Uterus (tissue), 4 donors: ENCODE results near the gene ADGRF5. TPM values are rescaled to one million over a fixed set of nuclear protein-coding genes. Genes with fewer than 3 reads are reported as not detected.
A peak's percentile ranks its signal among the peaks of the same experiment; 100 is the strongest.
"Not testable (repeated sequence)": the region's sequence is repeated elsewhere in the genome, so short reads cannot be mapped to it uniquely, and the experiment has no call there.

Experiments
- DNase-seq, 2 donors: peaks; one replicate each; pipeline ENCODE4 v3.0.0-alpha.2; 2019 to 2020
- H3K27ac ChIP-seq, 2 donors: fragments of 200-600 bp; sonication (generic); 1 replicate in 1 of 2; 2 replicates in 1 of 2; pipeline ENCODE4 v1.5.1; 2016 to 2018
- H3K27me3 ChIP-seq, 2 donors: fragments of 200-600 bp; sonication (generic); one replicate each; pipeline ENCODE4 v1.5.1; 2018 to 2019; ENCODE audit warnings: control low read depth in 1 of 2
- H3K36me3 ChIP-seq, 2 donors: fragments of 200-600 bp; sonication (generic); one replicate each; pipeline ENCODE4 v1.5.1; 2019; ENCODE audit warnings: control low read depth in 1 of 2
- H3K4me1 ChIP-seq, 2 donors: fragments of 200-600 bp; sonication (generic); one replicate each; pipeline ENCODE4 v1.5.1; 2018 to 2019; ENCODE audit warnings: control low read depth in 1 of 2
- H3K4me3 ChIP-seq, 2 donors: fragments of 200-600 bp; sonication (generic); 1 replicate in 1 of 2; 2 replicates in 1 of 2; pipeline ENCODE4 v1.5.1; 2018 to 2019; ENCODE audit warnings: mild to moderate bottlenecking in 1 of 2
- H3K9me3 ChIP-seq, 2 donors: fragments of 200-600 bp; sonication (generic); one replicate each; pipeline ENCODE4 v1.5.1; 2019; ENCODE audit warnings: control low read depth in 1 of 2
- POLR2A ChIP-seq, 2 donors: fragments of 450-650 bp; IDR thresholded peaks; one replicate each; pipeline ENCODE4 v1.6.1; 2016; ENCODE audit warnings: antibody characterized with exemption in 2 of 2, mild to moderate bottlenecking in 1 of 2, moderate library complexity in 1 of 2
- intact Hi-C: fragments of 100-400 bp; cut with DNase I; formaldehyde crosslinking; loops from one replicate; pipeline ENCODE4 v1.15.1; 2023; ENCODE audit warnings: low total_unique reads
- total RNA-seq, 4 donors: library from RNA; depleted of rRNA in 3 of 4; stranded (reverse); fragments of >200 nt in 3 of 4; gene quantifications; one replicate each; pipeline versions ENCODE4 v1.1.0 to v1.2.4, GENCODE V29; 2014 to 2023
- TF ChIP-seq, protein P1 (sequence below), 4 experiments: fragments of 200-600 bp in 2 of 4; fragments of 450-650 bp in 2 of 4; sonication (generic) in 2 of 4; IDR thresholded peaks; one replicate each; pipeline ENCODE4 v1.5.1; 2016 to 2019; ENCODE audit warnings: antibody characterized with exemption in 4 of 4, mild to moderate bottlenecking in 2 of 4, moderate library complexity in 1 of 4
- donor health status: DM: yes; HTN: yes; CAD: no.

ADGRF5 gene
- total RNA-seq, 4 donors from 2014 or later: 21.5 to 51.2 (median 35.9) TPM

DNA sequence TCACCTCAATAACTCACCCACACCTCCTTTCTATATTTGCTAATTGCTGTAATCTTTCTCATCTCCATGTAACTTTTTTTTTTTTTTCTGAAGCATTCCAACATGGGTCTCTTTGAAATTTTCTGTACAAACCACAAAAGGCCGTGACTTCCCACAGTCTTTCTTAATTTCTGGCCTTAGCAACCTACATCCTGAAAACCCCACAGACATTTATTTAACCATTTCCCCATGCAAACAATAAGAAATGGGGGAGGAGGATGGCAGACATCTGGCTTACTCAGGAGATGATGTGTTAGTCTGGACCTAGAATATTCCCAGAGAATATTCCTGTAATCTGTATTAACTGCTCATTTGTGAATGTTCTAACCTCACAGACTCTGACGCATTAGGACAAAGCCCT is 70.9 kb downstream of the ADGRF5 start:
- Histone ChIP-seq H3K9me3 (no peaks in the 10 kb centered on the region), H3K36me3 (no peaks in the 10 kb centered on the region), H3K4me3 (no peak overlapping the region), H3K4me1 (no peaks in the 10 kb centered on the region), H3K27ac (no peak overlapping the region), H3K27me3 (no peaks in the 10 kb centered on the region)
- intact Hi-C loops: no loop called here
- TF ChIP-seq POLR2A (IDR thresholded peaks at IDR 0.05): no peak
- TF ChIP-seq, protein P1, sequence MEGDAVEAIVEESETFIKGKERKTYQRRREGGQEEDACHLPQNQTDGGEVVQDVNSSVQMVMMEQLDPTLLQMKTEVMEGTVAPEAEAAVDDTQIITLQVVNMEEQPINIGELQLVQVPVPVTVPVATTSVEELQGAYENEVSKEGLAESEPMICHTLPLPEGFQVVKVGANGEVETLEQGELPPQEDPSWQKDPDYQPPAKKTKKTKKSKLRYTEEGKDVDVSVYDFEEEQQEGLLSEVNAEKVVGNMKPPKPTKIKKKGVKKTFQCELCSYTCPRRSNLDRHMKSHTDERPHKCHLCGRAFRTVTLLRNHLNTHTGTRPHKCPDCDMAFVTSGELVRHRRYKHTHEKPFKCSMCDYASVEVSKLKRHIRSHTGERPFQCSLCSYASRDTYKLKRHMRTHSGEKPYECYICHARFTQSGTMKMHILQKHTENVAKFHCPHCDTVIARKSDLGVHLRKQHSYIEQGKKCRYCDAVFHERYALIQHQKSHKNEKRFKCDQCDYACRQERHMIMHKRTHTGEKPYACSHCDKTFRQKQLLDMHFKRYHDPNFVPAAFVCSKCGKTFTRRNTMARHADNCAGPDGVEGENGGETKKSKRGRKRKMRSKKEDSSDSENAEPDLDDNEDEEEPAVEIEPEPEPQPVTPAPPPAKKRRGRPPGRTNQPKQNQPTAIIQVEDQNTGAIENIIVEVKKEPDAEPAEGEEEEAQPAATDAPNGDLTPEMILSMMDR (IDR thresholded peaks at IDR 0.05): no peak
- DNase-seq: no peak

DNA sequence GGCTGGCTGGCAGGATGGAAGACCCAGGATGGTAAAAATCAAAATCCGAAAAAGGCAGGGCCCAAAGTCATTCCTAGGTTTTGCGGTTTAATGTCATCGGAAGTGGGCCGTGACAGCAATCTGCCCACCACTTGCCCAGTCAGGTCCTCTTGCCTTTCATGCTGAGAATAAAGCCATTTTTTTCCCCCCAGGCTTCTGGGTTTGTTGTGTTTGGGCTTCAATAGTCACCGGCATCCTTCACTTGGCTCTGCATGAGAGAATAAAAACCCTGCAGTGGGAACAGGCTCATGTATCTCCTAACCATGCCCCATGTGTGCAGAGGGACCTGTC is 72.4 kb downstream of the ADGRF5 start:
- Histone ChIP-seq H3K9me3 (no peaks in the 10 kb centered on the region), H3K36me3 (no peaks in the 10 kb centered on the region), H3K4me3 (no peak overlapping the region), H3K27me3 (no peaks in the 10 kb centered on the region), H3K27ac (no peak overlapping the region), H3K4me1 (no peaks in the 10 kb centered on the region)
- intact Hi-C loops: loop anchor here (10.0 kb wide), 1 partner anchor 145 kb away; no protein-coding TSS in a partner anchor
- no peak for TF ChIP-seq POLR2A (IDR thresholded peaks at IDR 0.05)
- TF ChIP-seq, protein P1 (IDR thresholded peaks at IDR 0.05): no peak
- no peak for DNase-seq

DNA sequence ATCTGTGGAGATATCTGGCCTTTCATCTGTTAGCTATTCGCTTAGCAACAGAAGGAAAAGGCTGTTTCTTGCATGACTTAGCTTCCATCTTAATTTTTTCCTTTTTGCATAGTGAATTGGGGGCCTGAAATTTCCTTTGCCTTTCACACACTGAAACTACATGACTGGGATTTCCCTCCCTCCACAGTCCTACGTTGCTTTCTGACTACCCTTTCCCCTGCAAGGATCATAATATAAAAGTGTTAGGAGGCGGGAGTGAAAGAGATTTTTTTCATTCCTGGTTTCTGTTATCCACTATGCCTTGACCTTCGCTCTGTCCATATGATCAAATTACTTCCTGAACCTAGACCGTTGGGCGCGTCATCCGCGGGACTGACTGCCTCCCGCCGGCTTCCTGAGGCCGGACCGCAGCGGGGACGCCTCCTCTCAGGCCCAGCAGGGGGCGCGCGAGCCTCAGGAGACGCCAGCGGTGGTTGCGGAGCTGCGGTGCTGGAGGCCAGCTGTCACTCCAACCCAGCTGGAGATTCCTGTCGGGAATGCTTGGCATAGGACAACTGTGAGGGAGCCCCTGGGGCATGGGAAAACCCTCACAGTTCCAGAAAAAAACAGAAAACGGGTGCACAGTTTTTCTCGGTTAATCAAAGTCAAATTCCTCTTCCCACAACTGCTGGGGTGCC is 72.9 kb downstream of the ADGRF5 start:
- Histone ChIP-seq H3K9me3 (no peaks in the 10 kb centered on the region), H3K4me1 (no peaks in the 10 kb centered on the region), H3K27ac (no peak overlapping the region), H3K27me3 (no peaks in the 10 kb centered on the region), H3K36me3 (no peaks in the 10 kb centered on the region), H3K4me3 (no peak overlapping the region)
- DNase-seq: peak; percentile 71 to 83
- intact Hi-C loops: loop anchor here (10.0 kb wide), 1 partner anchor 146 kb away; no protein-coding TSS in a partner anchor
- TF ChIP-seq, protein P1 (IDR thresholded peaks at IDR 0.05): peak; percentile 90 to 98 (median 94)
- TF ChIP-seq POLR2A (IDR thresholded peaks at IDR 0.05): no peak

DNA sequence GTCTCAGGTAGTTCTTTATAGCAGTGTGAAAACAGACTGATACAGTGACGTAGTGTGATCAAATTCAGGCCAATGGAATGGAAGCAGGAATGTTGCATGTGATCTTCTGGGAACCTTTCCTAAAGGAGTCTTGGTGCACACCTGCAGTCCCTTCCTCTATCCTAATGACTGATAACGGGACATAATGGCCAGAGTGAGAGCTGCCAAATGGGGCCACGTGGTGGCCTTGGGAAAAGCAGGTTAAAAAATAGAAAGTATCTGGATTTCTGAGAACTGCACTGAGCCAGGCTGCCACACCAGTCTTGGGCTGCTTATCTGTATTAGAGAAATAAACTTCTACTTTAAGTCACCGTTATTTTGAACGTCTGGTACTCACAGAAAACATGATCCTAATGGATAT is 76.6 kb downstream of the ADGRF5 start:
- Histone ChIP-seq H3K27ac (no peak overlapping the region), H3K4me3 (no peak overlapping the region), H3K36me3 (no peaks in the 10 kb centered on the region), H3K4me1 (no peaks in the 10 kb centered on the region), H3K27me3 (no peaks in the 10 kb centered on the region), H3K9me3 (no peaks in the 10 kb centered on the region)
- intact Hi-C loops: loop anchor here (10.0 kb wide), 1 partner anchor 150 kb away; no protein-coding TSS in a partner anchor
- TF ChIP-seq, protein P1 (IDR thresholded peaks at IDR 0.05): no peak
- no peak for TF ChIP-seq POLR2A (IDR thresholded peaks at IDR 0.05)
- no peak for DNase-seq

DNA sequence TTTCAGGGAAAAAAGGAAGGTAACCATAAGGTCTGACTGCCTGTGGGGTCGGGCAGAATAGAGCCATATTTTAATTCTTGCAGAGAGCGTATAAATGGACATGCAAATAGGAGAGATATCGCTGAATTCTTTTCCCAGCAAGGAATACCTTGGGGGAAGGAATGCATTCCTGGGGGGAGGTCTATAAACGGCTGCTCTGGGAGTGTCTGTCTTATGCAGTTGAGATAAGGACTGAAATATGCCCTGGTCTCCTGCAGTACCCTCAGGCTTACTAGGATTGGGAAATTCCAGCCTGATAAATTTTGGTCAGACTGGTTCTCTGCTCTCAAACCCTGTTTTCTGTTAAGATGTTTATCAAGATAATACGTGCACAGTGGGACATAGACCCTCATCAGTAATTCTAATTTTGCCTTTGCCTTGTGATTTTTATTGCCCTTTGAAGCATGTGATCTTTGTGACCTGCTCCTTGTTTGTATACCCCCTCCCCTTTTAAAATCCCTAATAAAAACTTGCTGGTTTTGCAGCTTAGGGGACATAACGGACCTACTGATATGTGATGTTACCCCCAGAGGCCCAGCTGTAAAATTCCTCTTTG is 79.4 kb downstream of the ADGRF5 start:
- H3K9me3 ChIP-seq, H3K27ac ChIP-seq, H3K36me3 ChIP-seq, H3K4me3 ChIP-seq, DNase-seq, H3K4me1 ChIP-seq, H3K27me3 ChIP-seq: not testable (repeated sequence)
- intact Hi-C loops: loop anchor here (10.0 kb wide), 1 partner anchor 152 kb away; no protein-coding TSS in a partner anchor
